Transverse colon (tissue), 4 donors: Measurements from ENCODE around the gene CERS4. TPM values are rescaled to one million over a fixed set of nuclear protein-coding genes. Genes with fewer than 3 reads are reported as not detected.

Experiments
- DNase-seq: peaks from one replicate; pipeline ENCODE4 v3.0.0-alpha.2; 2019
- H3K27ac ChIP-seq, 4 donors: fragments of 200-600 bp; sonication (generic); 2 replicates each; pipeline ENCODE4 v1.5.1; 2016 to 2018; ENCODE audit warnings: inconsistent platforms in 4 of 4
- H3K27me3 ChIP-seq: fragments of 200-600 bp; sonication (generic); 2 replicates; pipeline ENCODE4 v1.5.1; 2017; ENCODE audit warnings: inconsistent platforms
- H3K36me3 ChIP-seq, 4 donors: fragments of 200-600 bp; sonication (generic); 2 replicates each; pipeline ENCODE4 v1.5.1; 2017 to 2019; ENCODE audit warnings: inconsistent platforms in 4 of 4
- H3K4me1 ChIP-seq, 4 donors: fragments of 200-600 bp; sonication (generic); 2 replicates each; pipeline ENCODE4 v1.5.1; 2017 to 2020; ENCODE audit warnings: inconsistent platforms in 4 of 4
- H3K4me3 ChIP-seq, 4 donors: fragments of 200-600 bp; sonication (generic); 1 replicate in 1 of 4; 2 replicates in 3 of 4; pipeline versions ENCODE4 v1.5.1 to v1.6.1; 2017 to 2019; ENCODE audit warnings: inconsistent platforms in 4 of 4
- H3K9me3 ChIP-seq, 2 donors: fragments of 200-600 bp; sonication (generic); 2 replicates each; pipeline ENCODE4 v1.5.1; 2017 to 2019; ENCODE audit warnings: inconsistent platforms in 2 of 2
- CTCF ChIP-seq, 5 experiments: fragments of 200-600 bp in 3 of 5; fragments of 450-650 bp in 2 of 5; sonication (generic) in 3 of 5; IDR thresholded peaks; 1 replicate in 2 of 5; 2 replicates in 3 of 5; pipeline ENCODE4 v1.5.1; 2016 to 2017; ENCODE audit warnings: antibody characterized with exemption in 5 of 5, inconsistent platforms in 3 of 5, mild to moderate bottlenecking in 2 of 5, moderate library complexity in 1 of 5
- EP300 ChIP-seq: sonication (generic); formaldehyde crosslinking; IDR thresholded peaks from one replicate; pipeline ENCODE4 v1.6.1; 2017; ENCODE audit warnings: antibody characterized with exemption, low read depth
- POLR2A ChIP-seq: fragments of 450-650 bp; IDR thresholded peaks from one replicate; pipeline ENCODE4 v1.6.1; 2016; ENCODE audit warnings: antibody characterized with exemption, mild to moderate bottlenecking, moderate library complexity
- POLR2AphosphoS5 ChIP-seq, 3 donors: sonication (generic); formaldehyde crosslinking; IDR thresholded peaks; one replicate each; pipeline ENCODE4 v1.6.1; 2016; ENCODE audit warnings: antibody characterized with exemption in 3 of 3
- WGBS, 2 donors: methylation state at CpG; one replicate each; pipeline ENCODE4 v1.1.5; 2018; ENCODE audit warnings: low coverage in 1 of 2; 5-methylcytosine and 5-hydroxymethylcytosine counted together
- in situ Hi-C, 4 donors: fragments of 200-750 bp; cut with MboI; loops; one replicate each; pipeline versions ENCODE4 v1.15.0 to v1.15.1; 2017; ENCODE audit warnings: low sequenced_read_pairs in 3 of 4, low pct_ligation_motif_present in 1 of 4, low pct_unique_long_range_greater_than_20kb in 1 of 4
- intact Hi-C: fragments of 100-400 bp; cut with DNase I; formaldehyde crosslinking; loops from one replicate; pipeline ENCODE4 v1.15.1; 2023; ENCODE audit warnings: low total_unique reads
- total RNA-seq, 4 donors: library from RNA; depleted of rRNA; stranded (reverse); fragments of >200 nt; gene quantifications; one replicate each; pipeline ENCODE4 v1.1.0, GENCODE V29; 2016

CERS4 gene
- total RNA-seq, 4 donors from 2014 or later = 3.4 to 58.0 (median 19.7) TPM

GRCh38 chr19:8256276-8257051, 47.3 kb downstream of the CERS4 start:
- intact Hi-C loops = loop anchor here (10.0 kb wide), 1 partner anchor 302 kb away; no protein-coding TSS in a partner anchor
- Histone ChIP-seq H3K27ac (no peak overlapping the region), H3K36me3 (no peaks in the 10 kb centered on the region), H3K27me3 (no peaks in the 10 kb centered on the region), H3K9me3 (no peaks in the 10 kb centered on the region), H3K4me1 (no peaks in the 10 kb centered on the region), H3K4me3 (no peak overlapping the region)
- in situ Hi-C loops = loop anchor here in 2 of 4 donors (10.0 kb wide), 1 partner anchor 312 kb away; the partner anchor contains the start of gene TIMM44 (in 2 of the 2)
- 93 to 97% methylated on average over 2 to 13 of the region's 15 CpGs for WGBS, 2 donors
- TF ChIP-seq POLR2AphosphoS5 (IDR thresholded peaks at IDR 0.05) (no peak), POLR2A (no peak)
- no peak for DNase-seq

- no peak overlapping the region for H3K4me3 ChIP-seq
- TF ChIP-seq EP300 (no peak), CTCF (IDR thresholded peaks at IDR 0.05) (no peak), POLR2AphosphoS5 (IDR thresholded peaks at IDR 0.05) (no peak), POLR2A (no peak)
- intact Hi-C loops (loop anchor here (10.0 kb wide), 1 partner anchor 302 kb away; no protein-coding TSS in a partner anchor), in situ Hi-C loops (loop anchor here in 2 of 4 donors (10.0 kb wide), 1 partner anchor 312 kb away; the partner anchor contains the start of gene TIMM44 (in 2 of the 2))
- H3K27ac ChIP-seq = no peak overlapping the region
- H3K4me1 ChIP-seq = no peaks in the 10 kb centered on the region
- whole genome bisulfite sequencing, 2 donors = 41 to 44% methylated on average over 3 to 5 of the region's 5 CpGs
- no peaks in the 10 kb centered on the region for H3K9me3 ChIP-seq
- no peak for DNase-seq
- no peaks in the 10 kb centered on the region for H3K27me3 ChIP-seq
- no peaks in the 10 kb centered on the region for H3K36me3 ChIP-seq
These were observed 47.9 kb downstream of the CERS4 start for GRCh38 chr19:8257052-8257443.

DNA sequence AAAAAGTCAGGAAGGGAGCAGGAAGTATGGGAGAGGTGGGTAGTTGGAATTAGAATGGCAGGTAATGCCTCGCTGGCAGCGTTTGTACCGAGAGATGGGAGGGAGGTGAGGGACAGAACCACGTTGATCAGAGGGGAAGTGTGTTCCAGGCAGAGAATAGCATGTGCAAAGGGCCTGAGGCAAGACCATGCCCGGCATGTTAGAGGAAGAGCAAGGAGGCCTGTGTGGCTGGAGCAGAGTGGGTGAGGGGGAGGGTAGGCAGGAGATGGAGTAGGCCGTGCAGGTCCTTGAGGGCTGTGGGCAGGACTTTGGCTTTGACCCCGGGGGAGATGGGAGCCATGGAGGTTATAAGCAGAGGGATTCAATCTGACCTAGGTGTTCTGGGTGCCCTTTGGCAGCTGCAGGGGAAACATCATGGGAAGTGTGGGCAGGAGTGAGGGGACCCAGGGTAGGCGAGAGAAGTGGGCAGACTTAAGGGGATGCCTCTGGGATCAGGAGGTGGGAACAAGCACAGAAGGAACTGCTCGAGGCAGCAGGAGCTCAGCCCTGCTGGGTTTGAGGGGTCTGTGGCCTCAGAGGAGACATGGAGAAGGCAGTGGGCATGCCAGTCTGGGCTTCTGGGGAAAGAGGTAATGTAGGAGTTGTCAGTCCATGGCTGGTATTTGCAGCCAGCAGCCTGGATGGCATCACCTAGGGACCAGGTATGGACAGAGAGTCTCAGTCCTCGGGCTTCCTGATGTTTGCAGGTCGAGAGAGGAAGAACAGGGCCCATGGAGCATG, 50.2 kb downstream of the CERS4 start:
- no peaks in the 10 kb centered on the region for H3K9me3 ChIP-seq
- DNase-seq = no peak
- intact Hi-C loops = loop anchor here (10.0 kb wide), 1 partner anchor 305 kb away; no protein-coding TSS in a partner anchor
- no peak overlapping the region for H3K27ac ChIP-seq
- WGBS, 2 donors = 88 to 100% methylated on average over 5 to 11 of the region's 11 CpGs
- no peak overlapping the region for H3K4me3 ChIP-seq
- H3K4me1 ChIP-seq = no peaks in the 10 kb centered on the region
- TF ChIP-seq POLR2AphosphoS5 (IDR thresholded peaks at IDR 0.05) = no peak
- TF ChIP-seq POLR2A = no peak
- TF ChIP-seq EP300 = no peak
- TF ChIP-seq CTCF (IDR thresholded peaks at IDR 0.05) = no peak
- in situ Hi-C loops = loop anchor here in 2 of 4 donors (10.0 kb wide), 1 partner anchor 315 kb away; the partner anchor contains the start of gene TIMM44 (in 2 of the 2)
- H3K36me3 ChIP-seq = no peaks in the 10 kb centered on the region
- no peaks in the 10 kb centered on the region for H3K27me3 ChIP-seq

GRCh38 chr19:8259922-8260247, 50.7 kb downstream of the CERS4 start:
- in situ Hi-C loops (loop anchor here in 2 of 4 donors (10.0 kb wide), 1 partner anchor 315 kb away; the partner anchor contains the start of gene TIMM44 (in 2 of the 2)), intact Hi-C loops (loop anchor here (10.0 kb wide), 1 partner anchor 305 kb away; no protein-coding TSS in a partner anchor)
- no peak for DNase-seq
- H3K9me3 ChIP-seq = no peaks in the 10 kb centered on the region
- no peak overlapping the region for H3K27ac ChIP-seq
- no peaks in the 10 kb centered on the region for H3K4me1 ChIP-seq
- TF ChIP-seq POLR2AphosphoS5 (IDR thresholded peaks at IDR 0.05) (no peak), POLR2A (no peak), CTCF (IDR thresholded peaks at IDR 0.05) (no peak), EP300 (no peak)
- no peaks in the 10 kb centered on the region for H3K27me3 ChIP-seq
- H3K36me3 ChIP-seq = no peaks in the 10 kb centered on the region
- no peak overlapping the region for H3K4me3 ChIP-seq
- 93% methylated on average over 3 of the region's 3 CpGs; no CpG with 5 or more reads in 1 of the 2 donors for WGBS, 2 donors
